Left renal cortex interstitium (tissue), 4 donors: ENCODE measurements around the gene WASL. TPM values are rescaled to one million over a fixed set of nuclear protein-coding genes. Genes with fewer than 3 reads are reported as not detected.
"Not testable (repeated sequence)": the region's sequence is repeated elsewhere in the genome, so short reads cannot be mapped to it uniquely, and the experiment has no call there.

Experiments
- DNase-seq, 4 donors: peaks; one replicate each; pipeline ENCODE4 v3.0.0-alpha.2; 2013; ENCODE audit warnings: low read depth in 4 of 4, low spot score in 2 of 4, missing footprints in 1 of 4
- polyA plus RNA-seq, 4 donors: library from polyadenylated mRNA; unstranded; fragments of 120-200 nt; gene quantifications; one replicate each; pipeline ENCODE4 v1.2.1, GENCODE V29; 2013; ENCODE audit not compliant: insufficient read length in 4 of 4

Gene WASL
- polyA plus RNA-seq, 4 donors: 70.7 to 80.6 (median 78.2) TPM

DNA sequence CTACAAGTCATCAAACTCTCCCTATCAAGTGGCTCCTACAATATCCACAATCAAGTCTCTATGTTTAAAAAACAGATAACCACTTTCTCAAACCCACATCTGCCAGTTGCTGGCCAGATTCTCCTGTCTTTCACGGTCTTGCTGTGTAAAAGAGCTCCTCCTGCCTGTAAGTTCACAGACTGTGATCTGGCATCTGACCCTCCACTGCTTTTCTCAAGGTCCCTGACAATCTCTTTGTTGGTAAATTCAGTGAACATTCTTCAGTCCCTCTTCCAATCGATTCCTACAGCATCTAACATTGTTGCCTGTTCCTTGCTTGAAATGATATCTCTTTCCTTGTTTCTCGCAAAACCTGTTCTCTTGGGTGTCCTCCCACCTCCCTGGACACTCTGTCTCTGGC is 111.6 kb downstream of the WASL start:
- no peak for DNase-seq

DNA sequence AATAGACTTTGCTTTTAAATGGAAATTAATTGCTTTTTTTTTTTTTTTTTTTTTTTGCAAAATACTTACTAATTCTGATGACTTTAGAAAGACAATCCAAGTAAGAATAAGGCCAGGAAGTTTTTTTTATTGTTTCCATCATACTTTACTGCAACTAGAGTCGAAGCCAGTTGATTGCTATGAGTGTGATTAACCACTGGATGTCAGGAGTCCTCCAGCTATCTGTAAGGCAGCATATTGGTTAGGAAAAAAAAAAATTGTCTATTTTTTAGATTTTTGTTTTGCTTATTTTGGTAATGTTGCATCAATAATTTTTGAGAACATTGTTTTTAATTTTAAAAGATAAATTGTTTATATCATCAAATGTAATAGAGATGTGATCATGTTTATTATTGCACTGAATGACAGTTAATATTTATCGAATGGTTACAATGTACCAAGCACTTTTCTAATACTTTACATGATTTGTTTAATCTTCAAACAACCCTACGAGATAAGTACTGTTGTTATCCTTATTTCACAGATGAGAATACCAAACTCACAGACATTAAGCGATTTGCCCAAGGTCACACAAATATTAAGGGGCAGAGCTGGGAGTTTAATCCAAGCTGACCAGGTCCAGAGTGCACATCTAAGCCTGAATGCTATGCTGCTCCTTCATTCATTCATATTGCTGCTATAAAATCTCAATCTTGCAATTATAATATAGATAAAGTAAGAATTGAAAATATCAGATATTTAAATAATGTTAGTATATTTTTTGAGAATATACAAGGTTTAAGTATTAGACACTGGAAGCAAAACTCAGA is 113.0 kb downstream of the WASL start:
- DNase-seq: no peak

DNA sequence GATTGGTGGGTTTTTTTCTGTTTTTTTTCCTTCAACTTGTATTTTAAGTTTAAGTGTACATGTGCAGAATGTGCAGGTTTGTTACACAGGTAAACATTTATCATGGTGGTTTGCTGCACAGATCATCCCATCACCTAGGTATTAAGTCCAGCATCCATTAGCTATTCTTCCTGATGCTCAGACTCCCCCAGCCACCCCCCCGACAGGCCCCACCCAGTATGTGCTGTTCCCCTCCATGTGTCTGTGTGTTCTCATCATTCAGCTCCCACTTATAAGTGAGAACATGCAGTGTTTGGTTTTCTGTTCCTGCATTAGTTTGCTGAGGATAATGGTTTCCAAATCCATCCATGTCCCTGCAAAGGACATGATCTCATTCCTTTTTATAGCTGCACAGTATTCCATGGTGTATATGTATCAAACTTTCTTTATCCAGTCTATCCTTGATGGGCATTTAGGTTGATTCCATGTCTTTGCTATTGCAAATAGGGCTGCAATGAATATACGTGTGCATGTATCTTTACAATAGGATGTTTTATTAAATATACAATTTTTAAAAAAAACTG is 114.7 kb downstream of the WASL start:
- DNase-seq: not testable (repeated sequence)

DNA sequence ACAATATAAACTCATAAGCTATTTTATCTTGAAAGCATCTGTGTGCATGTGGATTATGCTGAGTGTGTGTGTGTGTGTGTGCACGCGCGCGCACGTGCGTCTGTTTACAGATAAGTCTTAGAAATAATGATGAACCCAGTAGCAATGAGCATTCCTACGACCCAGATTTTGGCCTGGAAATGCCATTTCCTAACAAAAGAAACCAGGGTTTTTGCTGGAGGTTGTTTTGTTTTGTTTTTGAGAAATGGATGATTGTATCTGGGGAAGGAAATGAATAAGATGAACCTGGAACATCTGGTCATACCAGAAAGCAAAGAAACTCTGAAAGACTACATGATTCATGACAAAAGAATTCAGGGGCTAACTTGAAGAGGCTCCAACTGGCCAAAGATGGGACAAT is 115.2 kb downstream of the WASL start:
- no peak for DNase-seq

DNA sequence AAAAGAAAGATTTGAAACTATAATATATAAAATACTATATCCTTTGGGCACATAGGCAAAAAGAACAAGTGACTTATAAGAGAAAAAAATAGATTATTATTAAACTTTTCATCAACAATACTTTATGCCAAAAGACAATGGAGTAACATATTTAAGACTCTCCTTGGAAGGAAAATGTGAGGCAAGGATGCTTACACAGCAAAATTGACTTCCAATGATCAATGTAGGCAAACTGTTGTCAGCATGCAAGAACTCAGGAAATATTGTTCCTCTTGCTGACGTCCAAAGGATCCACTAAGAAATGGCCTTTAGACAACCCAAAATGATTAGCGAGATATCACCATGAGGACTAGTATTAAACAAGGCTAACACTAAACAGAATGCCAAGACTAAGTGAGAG is 116.0 kb downstream of the WASL start:
- DNase-seq: no peak

Other genes with a start within 250 kb of the WASL start
- 1 to 10 TPM; 4.3 to 7.2 (median 5.9) TPM for gene IQUB, start 214.4 kb downstream of the WASL start, polyA plus RNA-seq
- 100 to 1,000 TPM; 181 to 228 (median 219) TPM for gene NDUFA5, start 191.2 kb downstream of the WASL start, polyA plus RNA-seq
- gene ASB15, start 147.2 kb downstream of the WASL start, polyA plus RNA-seq: 1 to 10 TPM in 3 of 4 donors, under 1 TPM in 1; 0.86 to 2.5 (median 1.6) TPM
- under 1 TPM in 2 of 4 donors, not detected in 2; 0.10 to 0.14 TPM for gene LMOD2, start 93.1 kb downstream of the WASL start, polyA plus RNA-seq
- under 1 TPM in 3 of 4 donors, not detected in 1; 0.07 to 0.08 (median 0.08) TPM for gene HYAL4, start 96.2 kb upstream of the WASL start, polyA plus RNA-seq
- gene SPAM1, start 176.2 kb upstream of the WASL start, polyA plus RNA-seq: not detected